RWPE2 (cell line): ENCODE measurements around the gene DNAH14.

Experiments used
- ATAC-seq: fragments of 200-7000 bp; cut with Tn5 transposase; 3 replicates; pipeline ENCODE4 v1.9.1; 2021; ENCODE audit warnings: low read depth
- DNase-seq: peaks from one replicate; pipeline ENCODE4 v3.0.0-alpha.2; 2020; ENCODE audit warnings: low spot score
- H3K27ac ChIP-seq: fragments of 450-650 bp; 2 replicates; pipeline ENCODE4 v1.5.1; 2017; ENCODE audit warnings: mild to moderate bottlenecking; ENCODE audit not compliant: poor library complexity, severe bottlenecking
- H3K27me3 ChIP-seq: fragments of 250-450 bp; sonication (Bioruptor Pico); 2 replicates; pipeline ENCODE4 v1.5.1; 2021; ENCODE audit warnings: mild to moderate bottlenecking, moderate library complexity; ENCODE audit not compliant: insufficient read depth, poor library complexity, severe bottlenecking
- H3K36me3 ChIP-seq: fragments of 250-450 bp; sonication (Bioruptor Pico); 2 replicates; pipeline ENCODE4 v1.5.1; 2020; ENCODE audit warnings: low read depth, mild to moderate bottlenecking, moderate library complexity
- H3K4me1 ChIP-seq: fragments of 250-450 bp; sonication (Bioruptor Pico); 2 replicates; pipeline ENCODE4 v1.5.1; 2021; ENCODE audit warnings: mild to moderate bottlenecking, moderate library complexity; ENCODE audit not compliant: insufficient read depth, poor library complexity, severe bottlenecking
- H3K4me3 ChIP-seq: fragments of 250-450 bp; sonication (Bioruptor Pico); 2 replicates; pipeline ENCODE4 v1.5.1; 2021; ENCODE audit warnings: mild to moderate bottlenecking, moderate library complexity; ENCODE audit not compliant: severe bottlenecking
- H3K9me3 ChIP-seq: fragments of 250-450 bp; sonication (Bioruptor Pico); 2 replicates; pipeline ENCODE4 v1.5.1; 2021; ENCODE audit warnings: mild to moderate bottlenecking, moderate library complexity; ENCODE audit not compliant: severe bottlenecking
- TF ChIP-seq, protein P1 (sequence below): fragments of 450-650 bp; IDR thresholded peaks from one replicate; pipeline ENCODE4 v1.5.1; 2017; ENCODE audit warnings: mild to moderate bottlenecking, moderate library complexity; ENCODE audit not compliant: poor library complexity, severe bottlenecking

Gene DNAH14

GRCh38 chr1:225407755-225408154 is 478.3 kb downstream of the DNAH14 start:
- peaks cover 33% of the 10 kb centered on the region for H3K36me3 ChIP-seq

DNA sequence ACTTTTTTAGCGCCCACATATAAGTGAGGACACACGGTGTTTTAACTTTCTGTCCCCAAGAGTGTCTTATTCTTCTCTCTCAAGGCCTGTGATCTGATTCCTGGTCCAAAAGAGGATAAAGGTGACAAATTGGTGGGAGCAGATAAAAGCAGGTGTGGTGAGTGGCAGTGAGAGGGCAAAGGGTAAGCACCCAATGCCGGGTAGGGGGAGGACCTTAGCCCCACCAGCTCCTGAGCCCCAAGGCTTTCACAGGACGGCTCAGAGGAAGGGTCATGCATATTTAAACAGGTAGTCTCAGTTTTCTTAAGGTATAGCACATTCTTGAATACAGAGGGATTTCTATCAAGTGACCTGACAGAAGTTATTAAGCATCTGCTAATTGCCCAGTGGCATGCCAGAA is 478.8 kb downstream of the DNAH14 start:
- Histone ChIP-seq H3K4me3 (no peak overlapping the region), H3K4me1 (no peaks in the 10 kb centered on the region), H3K27me3 (no peaks in the 10 kb centered on the region), H3K27ac (no peak overlapping the region), H3K9me3 (no peaks in the 10 kb centered on the region), H3K36me3 (peaks cover 28% of the 10 kb centered on the region)
- TF ChIP-seq, protein P1, sequence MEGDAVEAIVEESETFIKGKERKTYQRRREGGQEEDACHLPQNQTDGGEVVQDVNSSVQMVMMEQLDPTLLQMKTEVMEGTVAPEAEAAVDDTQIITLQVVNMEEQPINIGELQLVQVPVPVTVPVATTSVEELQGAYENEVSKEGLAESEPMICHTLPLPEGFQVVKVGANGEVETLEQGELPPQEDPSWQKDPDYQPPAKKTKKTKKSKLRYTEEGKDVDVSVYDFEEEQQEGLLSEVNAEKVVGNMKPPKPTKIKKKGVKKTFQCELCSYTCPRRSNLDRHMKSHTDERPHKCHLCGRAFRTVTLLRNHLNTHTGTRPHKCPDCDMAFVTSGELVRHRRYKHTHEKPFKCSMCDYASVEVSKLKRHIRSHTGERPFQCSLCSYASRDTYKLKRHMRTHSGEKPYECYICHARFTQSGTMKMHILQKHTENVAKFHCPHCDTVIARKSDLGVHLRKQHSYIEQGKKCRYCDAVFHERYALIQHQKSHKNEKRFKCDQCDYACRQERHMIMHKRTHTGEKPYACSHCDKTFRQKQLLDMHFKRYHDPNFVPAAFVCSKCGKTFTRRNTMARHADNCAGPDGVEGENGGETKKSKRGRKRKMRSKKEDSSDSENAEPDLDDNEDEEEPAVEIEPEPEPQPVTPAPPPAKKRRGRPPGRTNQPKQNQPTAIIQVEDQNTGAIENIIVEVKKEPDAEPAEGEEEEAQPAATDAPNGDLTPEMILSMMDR = no peak
- DNase-seq = no peak
- no peak for ATAC-seq

More at GRCh38 chr1:225407755-225408154, 478.3 kb downstream of the DNAH14 start:
- TF ChIP-seq, protein P1 = no peak
- no peaks in the 10 kb centered on the region for H3K9me3 ChIP-seq
- ATAC-seq = no peak
- no peaks in the 10 kb centered on the region for H3K27me3 ChIP-seq
- H3K4me1 ChIP-seq = no peaks in the 10 kb centered on the region
- DNase-seq = no peak
- no peak overlapping the region for H3K27ac ChIP-seq
- H3K4me3 ChIP-seq = no peak overlapping the region

DNA sequence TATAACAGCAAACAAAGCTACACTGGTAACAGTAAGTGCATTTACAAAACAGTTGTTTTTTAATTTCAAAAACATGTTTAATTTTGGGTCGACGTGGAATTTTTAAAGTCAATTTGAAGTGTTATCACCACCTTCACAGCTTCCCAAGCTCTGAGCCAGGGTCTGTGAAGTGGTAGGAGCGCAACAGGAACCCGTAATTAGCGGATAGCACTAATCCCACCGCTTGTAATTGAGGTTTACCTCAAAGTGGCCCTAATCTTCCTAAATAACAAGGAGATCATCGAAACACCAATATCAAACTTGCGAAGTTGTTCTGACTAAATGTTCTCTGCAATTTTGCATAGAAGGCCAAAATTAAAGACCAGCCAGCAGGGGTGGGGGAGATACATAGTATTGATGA is 479.6 kb downstream of the DNAH14 start:
- Histone ChIP-seq H3K27me3 (no peaks in the 10 kb centered on the region), H3K9me3 (no peaks in the 10 kb centered on the region), H3K4me1 (no peaks in the 10 kb centered on the region), H3K27ac (no peak overlapping the region), H3K36me3 (peaks cover 27% of the 10 kb centered on the region; the same call in 1 of the 2 replicates), H3K4me3 (no peak overlapping the region)
- ATAC-seq (no peak), DNase-seq (no peak)
- TF ChIP-seq, protein P1 = no peak

DNA sequence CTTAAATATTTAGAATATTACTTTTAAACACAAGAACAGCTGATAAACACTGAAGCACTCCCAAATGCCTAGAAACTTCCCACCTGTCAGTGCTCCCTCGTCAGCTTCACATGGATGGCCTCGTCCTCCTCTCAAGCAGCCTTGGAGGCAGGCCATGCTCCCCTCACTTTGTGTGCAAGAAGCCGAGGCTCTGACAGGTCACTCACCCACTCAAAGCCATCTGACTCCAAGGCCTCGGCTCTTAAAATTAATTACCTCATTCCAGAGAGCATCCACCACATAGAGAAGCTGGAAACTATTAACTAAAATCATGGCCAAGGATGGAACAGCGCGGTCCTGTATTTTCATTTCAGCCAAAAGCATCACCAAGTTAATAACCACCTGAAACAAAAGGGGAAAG is 480.6 kb downstream of the DNAH14 start:
- no peak for ATAC-seq

DNA sequence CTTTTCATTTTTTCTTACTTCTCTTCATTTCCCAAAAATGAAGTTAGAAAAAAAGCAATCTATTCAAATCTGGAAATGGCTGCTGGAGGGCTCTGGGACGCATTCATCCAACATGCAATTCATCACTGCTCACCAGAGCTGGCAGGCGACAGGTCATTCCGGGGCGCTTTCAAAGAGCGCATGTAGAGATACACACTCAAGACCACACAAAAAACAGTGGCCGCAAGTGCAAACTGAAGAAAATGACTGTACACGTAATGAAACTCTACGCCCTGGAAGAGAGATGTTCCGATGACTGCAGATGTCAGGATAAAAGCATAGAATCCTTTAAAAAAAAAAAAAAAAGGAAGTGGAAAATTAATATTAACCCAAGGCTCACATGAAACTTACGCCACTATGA is 482.8 kb downstream of the DNAH14 start:
- peaks cover 37% of the 10 kb centered on the region for H3K36me3 ChIP-seq
- H3K27ac ChIP-seq = no peak overlapping the region
- no peak for DNase-seq
- H3K4me1 ChIP-seq = no peaks in the 10 kb centered on the region
- no peak overlapping the region for H3K4me3 ChIP-seq
- TF ChIP-seq, protein P1 = no peak
- no peak for ATAC-seq
- H3K27me3 ChIP-seq = no peaks in the 10 kb centered on the region
- H3K9me3 ChIP-seq = no peaks in the 10 kb centered on the region

More for the DNA sequence above, 480.6 kb downstream of the DNAH14 start:
- H3K4me3 ChIP-seq = no peak overlapping the region
- H3K27me3 ChIP-seq = no peaks in the 10 kb centered on the region
- H3K4me1 ChIP-seq = no peaks in the 10 kb centered on the region
- no peaks in the 10 kb centered on the region for H3K9me3 ChIP-seq
- H3K27ac ChIP-seq = no peak overlapping the region
- no peak for DNase-seq
- TF ChIP-seq, protein P1 = no peak
- peaks cover 32% of the 10 kb centered on the region for H3K36me3 ChIP-seq
